HG02884 (cell line): Measurements from ENCODE around the gene MRPL53.

Experiments
- ATAC-seq: cut with Tn5 transposase; IDR thresholded peaks from one replicate; pipeline ENCODE4 v1.9.1; 2021; ENCODE audit warnings: mild to moderate bottlenecking, moderate library complexity; ENCODE audit not compliant: unreplicated experiment

The MRPL53 gene

DNA sequence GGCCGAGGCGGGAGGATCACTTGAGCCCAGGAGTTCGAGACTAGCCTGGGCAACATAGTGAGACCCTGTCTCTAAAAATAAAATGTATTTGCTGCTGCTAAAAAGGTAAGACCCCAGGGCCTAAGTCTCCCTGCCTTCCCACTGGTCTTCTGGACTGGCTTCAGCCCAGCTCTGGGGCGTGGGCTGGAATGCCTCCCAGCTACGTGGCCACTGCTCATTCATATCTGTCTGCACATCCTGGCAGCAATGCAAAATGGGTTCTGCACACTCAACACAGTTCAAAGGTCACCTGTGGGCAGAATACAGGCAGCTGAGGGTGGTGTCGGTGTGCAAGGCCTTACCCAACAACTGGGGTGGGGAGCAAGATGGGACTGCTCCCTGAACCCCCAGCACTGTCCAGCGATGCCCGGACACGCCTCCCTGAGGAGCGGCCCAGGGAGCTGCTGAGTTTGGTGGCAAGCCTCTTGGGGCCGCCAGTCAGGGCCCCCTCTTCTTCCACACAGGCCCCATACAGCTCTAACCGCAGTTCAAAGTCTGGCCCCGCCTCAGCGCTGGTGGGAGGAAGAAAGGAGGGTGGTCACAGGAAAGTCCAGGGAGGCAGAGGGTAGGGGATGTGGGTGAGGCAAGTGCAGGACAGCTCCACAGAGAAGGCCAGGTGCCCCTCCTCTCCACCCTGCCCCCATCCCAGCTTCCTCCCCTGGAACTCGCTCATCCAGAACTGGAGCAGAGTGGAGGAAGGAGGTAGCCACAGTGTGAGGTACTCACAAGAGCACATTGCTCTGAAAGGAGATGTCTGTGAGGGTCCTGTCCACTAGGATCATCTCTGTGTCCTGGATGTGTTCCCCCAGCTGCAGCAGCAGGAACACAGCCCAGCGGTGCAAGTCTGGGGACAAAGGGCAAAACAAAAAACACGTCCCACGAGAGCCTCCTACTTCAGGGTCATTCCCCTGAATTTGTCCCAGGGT is 42.7 kb downstream of the MRPL53 start:
- no peak for ATAC-seq

DNA sequence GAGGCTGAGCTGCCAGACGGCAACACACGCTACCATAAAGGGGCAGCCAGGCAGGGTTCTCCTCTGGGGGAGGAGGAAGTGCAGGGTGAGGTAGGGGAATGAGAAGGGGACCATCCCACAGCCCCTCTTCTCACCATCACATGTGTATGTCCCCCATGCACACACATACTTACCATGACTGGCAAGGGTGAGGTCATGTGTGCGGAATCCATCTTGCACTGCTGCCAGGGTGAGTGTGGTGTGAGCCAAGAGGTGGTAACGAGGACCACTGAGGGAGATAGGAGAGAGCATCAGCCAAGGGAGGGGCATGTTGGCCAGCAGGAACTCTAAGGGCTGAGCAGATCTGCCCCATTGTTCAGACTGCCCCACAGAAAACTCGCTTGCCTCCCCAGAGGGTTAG is 43.8 kb downstream of the MRPL53 start:
- no peak for ATAC-seq

DNA sequence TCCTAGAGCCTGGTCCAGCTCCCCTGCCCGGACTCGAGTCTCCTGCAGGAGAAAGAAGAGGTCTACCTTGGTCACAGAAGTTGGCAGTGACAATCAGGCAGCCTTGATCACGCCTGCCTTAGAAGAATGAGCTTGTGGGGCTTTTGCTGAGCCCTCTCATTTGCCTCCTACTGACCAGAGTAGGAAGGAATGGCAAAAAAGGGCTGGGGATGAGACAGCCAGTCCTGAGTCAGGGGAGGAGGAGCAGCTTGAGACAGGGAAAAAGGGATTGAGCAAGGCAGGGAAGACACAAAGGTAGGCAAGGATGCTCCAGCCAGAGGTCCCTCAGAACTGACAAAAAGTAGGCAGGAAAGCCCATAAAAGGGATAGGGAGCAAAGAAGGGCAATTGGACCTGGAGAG is 44.9 kb downstream of the MRPL53 start:
- no peak for ATAC-seq

DNA sequence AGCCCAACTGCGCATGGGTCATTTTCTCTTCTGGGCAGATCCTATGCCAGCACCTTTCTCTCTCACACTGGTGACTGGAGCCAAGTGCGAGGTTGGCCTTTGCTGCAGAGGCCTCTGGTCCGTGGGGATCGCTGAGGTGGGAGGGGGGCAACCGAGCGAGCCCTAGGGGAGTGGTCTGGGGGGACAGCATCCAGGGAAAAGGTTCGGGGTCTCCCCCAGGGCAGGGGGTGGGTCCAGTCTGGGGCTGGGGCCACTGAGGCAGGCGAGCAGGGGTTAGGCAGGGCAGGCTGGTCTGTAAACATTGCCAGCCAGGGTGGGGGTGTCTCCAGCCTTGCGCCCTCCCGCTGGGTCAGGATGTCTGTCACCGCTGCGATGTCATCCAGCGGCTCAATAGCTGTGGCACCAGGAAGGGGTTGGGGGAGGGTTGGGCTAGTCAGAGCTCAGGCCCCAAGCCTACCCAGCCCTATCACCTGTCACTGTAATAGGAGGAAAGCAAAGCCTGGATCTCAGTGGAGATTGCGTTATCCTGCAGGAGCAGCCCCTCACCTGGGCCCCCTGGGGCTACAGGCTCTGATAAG is 46.2 kb downstream of the MRPL53 start:
- ATAC-seq = no peak

DNA sequence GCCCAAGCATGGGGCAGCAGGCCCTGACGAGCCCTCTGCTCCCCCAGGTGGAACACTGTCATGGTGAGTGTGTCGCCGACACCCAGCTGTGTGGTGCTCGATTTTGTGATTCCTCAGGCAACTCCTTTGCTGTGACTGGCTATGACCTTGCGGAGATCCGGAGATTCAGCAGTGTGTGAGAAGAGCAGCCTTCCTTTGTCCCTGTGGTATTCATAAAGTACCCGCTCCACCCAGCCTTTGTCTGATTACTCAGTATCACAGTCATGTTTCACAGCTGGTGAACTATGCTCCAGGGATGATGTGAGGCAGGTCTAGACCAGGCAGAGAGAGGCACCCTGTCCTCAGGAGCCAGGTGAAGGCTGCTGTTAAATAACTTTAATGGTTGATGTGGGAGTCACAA is 47.0 kb downstream of the MRPL53 start:
- no peak for ATAC-seq

DNA sequence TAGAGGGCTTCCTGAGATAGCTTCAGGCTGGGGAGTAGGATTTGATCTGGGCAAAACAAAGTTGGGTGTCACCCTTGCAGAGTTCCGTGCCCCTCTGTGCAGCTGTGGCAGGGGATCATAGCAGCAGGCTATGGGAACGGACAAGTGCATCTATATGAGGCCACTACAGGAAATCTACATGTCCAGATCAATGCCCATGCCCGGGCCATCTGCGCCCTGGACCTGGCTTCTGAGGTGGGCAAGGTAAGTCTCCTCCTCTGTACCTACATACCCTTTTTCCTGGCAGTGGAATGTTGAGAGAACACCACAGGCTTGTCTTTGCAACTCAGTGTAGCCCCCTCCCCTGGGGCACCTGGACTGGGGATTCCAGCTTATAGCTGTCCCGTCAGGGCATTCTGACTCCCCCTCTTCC is 47.5 kb downstream of the MRPL53 start:
- ATAC-seq = no peak

DNA sequence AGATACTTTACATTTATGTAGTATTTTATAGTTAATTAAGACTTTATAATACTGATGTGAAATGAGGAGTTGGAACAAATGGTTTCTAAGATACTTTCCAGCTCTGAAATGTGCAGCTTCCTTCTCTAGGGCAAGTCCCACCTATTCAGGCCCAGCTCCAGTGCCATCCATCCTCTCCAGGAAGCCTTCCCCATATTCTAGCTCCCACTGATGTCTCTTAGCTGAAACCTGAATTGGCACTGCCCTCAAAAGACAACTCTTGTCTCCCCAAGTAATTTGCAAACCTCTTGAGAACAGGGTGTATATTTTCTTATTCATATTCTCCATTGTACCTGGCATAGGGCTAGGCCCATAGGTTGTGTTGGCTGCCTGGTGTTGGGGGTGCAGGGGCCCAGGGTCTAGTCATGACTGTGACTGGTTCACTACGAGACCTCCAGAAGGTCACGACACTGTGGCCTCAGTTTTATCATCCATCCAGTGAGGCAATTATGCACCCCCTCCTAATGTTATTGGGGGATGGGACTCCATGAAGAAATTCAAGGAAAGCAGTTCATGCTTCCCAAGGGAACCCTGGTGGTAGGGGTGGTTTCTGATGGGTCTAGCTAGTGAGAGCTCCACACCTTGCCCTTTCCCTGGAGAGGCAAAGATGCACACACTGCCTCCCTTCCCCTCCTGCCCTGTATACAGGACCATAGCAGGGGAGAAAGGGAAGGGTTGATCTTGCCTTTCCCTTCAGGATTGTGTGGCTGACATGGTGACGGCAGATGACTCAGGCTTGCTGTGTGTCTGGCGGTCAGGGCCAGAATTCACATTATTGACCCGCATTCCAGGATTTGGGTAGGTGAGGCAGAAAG is 48.1 kb downstream of the MRPL53 start:
- ATAC-seq = no peak

DNA sequence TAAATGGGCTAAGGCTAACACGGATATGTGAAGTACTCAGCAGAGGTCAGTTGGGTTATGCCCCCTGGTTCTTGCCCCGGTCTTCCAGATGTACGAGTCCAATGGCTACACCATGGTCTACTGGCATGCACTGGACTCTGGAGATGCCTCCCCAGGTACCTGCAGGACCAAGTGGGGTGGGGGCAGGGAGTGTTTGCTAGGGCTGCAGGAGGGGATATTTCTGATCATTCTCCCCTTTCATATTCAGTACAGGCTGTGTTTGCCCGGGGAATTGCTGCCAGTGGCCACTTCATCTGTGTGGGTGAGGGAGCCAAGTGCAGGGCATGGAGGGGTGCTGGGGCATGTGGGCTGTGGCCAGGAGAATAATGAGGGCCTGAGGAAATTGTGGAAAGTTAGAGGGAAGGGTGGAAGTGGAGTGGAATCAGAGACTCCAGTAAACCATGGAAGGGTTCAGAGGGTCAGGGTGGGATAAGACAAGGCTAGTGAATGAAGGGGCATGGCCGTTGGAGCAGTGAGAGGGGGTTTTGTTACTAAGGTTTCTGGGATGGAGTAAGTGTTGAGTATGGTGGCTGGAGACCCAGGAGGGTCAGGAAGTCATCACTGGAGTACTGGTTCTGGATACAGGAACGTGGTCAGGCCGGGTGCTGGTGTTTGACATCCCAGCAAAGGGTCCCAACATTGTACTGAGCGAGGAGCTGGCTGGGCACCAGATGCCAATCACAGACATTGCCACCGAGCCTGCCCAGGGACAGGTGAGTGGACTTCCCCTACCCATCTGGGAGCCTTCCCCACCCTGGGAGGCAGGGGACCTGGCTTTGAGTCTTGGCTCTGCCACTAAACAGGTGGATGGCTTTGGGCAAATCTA is 49.0 kb downstream of the MRPL53 start:
- ATAC-seq = no peak
